GM23338 (cell line): ENCODE measurements around the gene PLAAT5. TPM values are rescaled to one million over a fixed set of nuclear protein-coding genes. Genes with fewer than 3 reads are reported as not detected.

Experiments used
- ATAC-seq: fragments of 200-7000 bp; cut with Tn5 transposase; 3 replicates; pipeline ENCODE4 v1.9.1; 2020
- DNase-seq: peaks from one replicate; pipeline ENCODE4 v3.0.0-alpha.2; 2015; ENCODE audit warnings: low spot score
- H2AFZ ChIP-seq: fragments of 200-600 bp; sonication (generic); 2 replicates; pipeline ENCODE4 v1.8.0; 2016; ENCODE audit warnings: antibody characterized with exemption, mild to moderate bottlenecking, moderate library complexity
- H3F3A ChIP-seq: fragments of 200-600 bp; sonication (generic); replicated peaks from 2 replicates; pipeline ENCODE4 v1.8.0; 2017; ENCODE audit warnings: antibody characterized with exemption, mixed run types, low read depth
- H3K27ac ChIP-seq: fragments of 200-600 bp; sonication (generic); 2 replicates; pipeline ENCODE4 v1.6.1; 2016; ENCODE audit warnings: low read depth
- H3K27me3 ChIP-seq: fragments of 200-600 bp; sonication (generic); 2 replicates; pipeline ENCODE4 v1.8.0; 2016; ENCODE audit warnings: mild to moderate bottlenecking, mixed run types, moderate library complexity; ENCODE audit not compliant: insufficient read depth
- H3K36me3 ChIP-seq: fragments of 200-600 bp; sonication (generic); 2 replicates; pipeline ENCODE4 v1.8.0; 2016; ENCODE audit warnings: mild to moderate bottlenecking; ENCODE audit not compliant: insufficient read depth
- H3K4me1 ChIP-seq: fragments of 200-600 bp; sonication (generic); 2 replicates; pipeline ENCODE4 v1.8.0; 2016; ENCODE audit warnings: mild to moderate bottlenecking, moderate library complexity; ENCODE audit not compliant: insufficient read depth
- H3K4me2 ChIP-seq: fragments of 200-600 bp; sonication (generic); 2 replicates; pipeline ENCODE4 v1.7.1; 2017; ENCODE audit warnings: mixed run types
- H3K4me3 ChIP-seq: fragments of 200-600 bp; sonication (generic); 2 replicates; pipeline ENCODE4 v1.6.1; 2016; ENCODE audit warnings: mixed run types
- H3K79me2 ChIP-seq: fragments of 200-600 bp; sonication (generic); replicated peaks from 2 replicates; pipeline ENCODE4 v1.8.0; 2017; ENCODE audit warnings: mild to moderate bottlenecking; ENCODE audit not compliant: insufficient read depth
- H3K9me2 ChIP-seq: fragments of 200-600 bp; sonication (generic); 2 replicates; pipeline ENCODE4 v1.8.0; 2017; ENCODE audit not compliant: insufficient read depth
- H4K20me1 ChIP-seq: fragments of 200-600 bp; sonication (generic); replicated peaks from 2 replicates; pipeline ENCODE4 v1.8.0; 2017; ENCODE audit warnings: mild to moderate bottlenecking; ENCODE audit not compliant: insufficient read depth
- H3K27ac Mint-ChIP-seq: 2 replicates; pipeline ENCODE4 v1.8.0; 2020; ENCODE audit warnings: inconsistent platforms, mild to moderate bottlenecking, moderate library complexity, mixed read lengths
- H3K27me3 Mint-ChIP-seq: 3 replicates; pipeline ENCODE4 v1.8.0; 2022; ENCODE audit warnings: low read depth, mild to moderate bottlenecking, moderate library complexity, mixed read lengths, inconsistent platforms; ENCODE audit not compliant: insufficient read depth, poor library complexity
- H3K36me3 Mint-ChIP-seq: 3 replicates; pipeline ENCODE4 v1.8.0; 2021; ENCODE audit warnings: low read depth, mild to moderate bottlenecking, inconsistent platforms, moderate library complexity, mixed read lengths
- H3K4me1 Mint-ChIP-seq: 3 replicates; pipeline ENCODE4 v1.8.0; 2020; ENCODE audit warnings: mild to moderate bottlenecking, inconsistent platforms, mixed read lengths
- H3K4me3 Mint-ChIP-seq: 3 replicates; pipeline ENCODE4 v1.8.0; 2021; ENCODE audit warnings: moderate library complexity, mild to moderate bottlenecking, inconsistent platforms, mixed read lengths
- H3K9me3 Mint-ChIP-seq: 3 replicates; pipeline ENCODE4 v1.8.0; 2020; ENCODE audit warnings: moderate library complexity, mild to moderate bottlenecking, inconsistent platforms, mixed read lengths
- CREB1 ChIP-seq: fragments of 250-450 bp; sonication (Bioruptor Pico); IDR thresholded peaks from 2 replicates; pipeline ENCODE4 v1.5.0; 2020; ENCODE audit warnings: low read depth, mild to moderate bottlenecking, moderate library complexity
- EZH2 ChIP-seq: fragments of 200-600 bp; sonication (generic); IDR thresholded peaks from one replicate; pipeline ENCODE4 v1.8.0; 2017; ENCODE audit warnings: antibody characterized with exemption, mild to moderate bottlenecking, low read depth; ENCODE audit not compliant: unreplicated experiment
- EZH2phosphoT487 ChIP-seq: fragments of 200-600 bp; sonication (generic); IDR thresholded peaks from one replicate; pipeline ENCODE4 v1.8.1; 2018; ENCODE audit warnings: antibody characterized with exemption; ENCODE audit not compliant: unreplicated experiment
- JUNB ChIP-seq: IDR thresholded peaks from one replicate; pipeline ENCODE4 v1.6.1; 2016; ENCODE audit warnings: antibody characterized with exemption; ENCODE audit not compliant: unreplicated experiment
- NANOG ChIP-seq: IDR thresholded peaks from 2 replicates; pipeline ENCODE4 v1.6.1; 2016; ENCODE audit warnings: antibody characterized with exemption, borderline replicate concordance
- POLR2AphosphoS5 ChIP-seq: IDR thresholded peaks from 2 replicates; pipeline ENCODE4 v1.6.1; 2016; ENCODE audit warnings: antibody characterized with exemption, low read depth
- STAT1 ChIP-seq: IDR thresholded peaks from one replicate; pipeline ENCODE4 v1.6.1; 2016; ENCODE audit warnings: antibody characterized with exemption; ENCODE audit not compliant: unreplicated experiment
- ZNF114 ChIP-seq: fragments of 250-450 bp; sonication (Bioruptor Pico); IDR thresholded peaks from 2 replicates; pipeline ENCODE4 v1.5.0; 2020; ENCODE audit warnings: mild to moderate bottlenecking, moderate library complexity
- ZNF331 ChIP-seq: fragments of 250-450 bp; sonication (Bioruptor Pico); IDR thresholded peaks from 2 replicates; pipeline ENCODE4 v1.5.0; 2020; ENCODE audit warnings: low read depth, mild to moderate bottlenecking, moderate library complexity
- polyA plus RNA-seq: library from polyadenylated mRNA; unstranded; fragments of >200 nt; fragmentation: Nextera tagmentation; extraction: Ambion mirVana; gene quantifications from 2 replicates; pipeline ENCODE4 v1.2.1, GENCODE V29; 2016
- total RNA-seq: library from RNA; depleted of rRNA; stranded (reverse); fragments of >200 nt; shearing (Covaris generic); gene quantifications from 2 replicates; pipeline ENCODE4 v1.2.3, GENCODE V29; 2014
- TF ChIP-seq, protein P1 (sequence below), 2 experiments: fragments of 200-600 bp in 1 of 2; sonication (generic) in 1 of 2; conservative IDR thresholded peaks; 2 replicates each; pipeline versions ENCODE4 v1.5.1 to v1.6.1; 2016 to 2017; ENCODE audit warnings: antibody characterized with exemption in 2 of 2, low read depth in 2 of 2, mild to moderate bottlenecking in 2 of 2, moderate library complexity in 1 of 2
- TF ChIP-seq, protein P2 (sequence below): fragments of 250-450 bp; sonication (Bioruptor Pico); IDR thresholded peaks from 2 replicates; pipeline ENCODE4 v1.5.0; 2020; ENCODE audit warnings: mild to moderate bottlenecking, moderate library complexity
- TF ChIP-seq, protein P3 (sequence below): IDR thresholded peaks from 2 replicates; pipeline ENCODE4 v1.6.1; 2016; ENCODE audit warnings: antibody characterized with exemption
- TF ChIP-seq, protein P4 (sequence below): IDR thresholded peaks from one replicate; pipeline ENCODE4 v1.6.1; 2018; ENCODE audit warnings: antibody characterized with exemption; ENCODE audit not compliant: unreplicated experiment

PLAAT5 gene
- total and polyA plus RNA-seq, 2 experiments from 2014 or later = 7.7 to 11.6 TPM

DNA sequence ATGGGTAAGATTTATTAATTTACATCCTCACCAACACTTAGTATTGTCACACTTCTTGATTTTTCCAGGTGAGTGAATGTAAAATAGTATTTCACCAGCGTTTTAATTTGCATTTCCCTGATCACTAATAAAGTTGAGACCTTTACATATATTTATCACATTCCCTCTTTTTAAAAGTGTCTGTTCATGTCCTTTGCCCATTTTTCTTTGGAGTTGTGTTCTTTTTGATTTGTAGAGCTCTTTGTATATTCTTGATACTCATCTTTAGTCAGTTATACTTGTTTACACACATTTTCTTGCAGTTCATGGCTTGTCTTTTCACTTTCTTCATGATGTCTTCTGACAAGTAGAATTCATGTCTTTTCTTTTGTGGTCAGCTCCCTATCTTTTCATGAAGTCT lies 2.2 kb upstream of the PLAAT5 start:
- Histone ChIP-seq H3K4me1 (peaks cover 35% of the 10 kb centered on the region), H3K36me3 (no peaks in the 10 kb centered on the region), H3F3A (peaks cover 13% of the 10 kb centered on the region; the same call in 1 of the 2 replicates), H3K9me2 (peaks cover 2% of the 10 kb centered on the region; the same call in 1 of the 2 replicates), H3K27me3 (peaks cover 7% of the 10 kb centered on the region; the same call in 1 of the 2 replicates), H3K4me2 (no peak overlapping the region), H3K4me3 (no peak overlapping the region), H3K79me2 (no peaks in the 10 kb centered on the region), H2AFZ (no peak overlapping the region), H4K20me1 (no peaks in the 10 kb centered on the region), H3K27ac (no peak overlapping the region)
- peaks cover 13% of the 10 kb centered on the region for H3K36me3 Mint-ChIP-seq
- no peak overlapping the region for H3K27ac Mint-ChIP-seq
- no peak for TF ChIP-seq EZH2
- no peak for TF ChIP-seq CREB1 (CRISPR knock-in tag)
- no peak for TF ChIP-seq NANOG
- TF ChIP-seq STAT1 = no peak
- TF ChIP-seq, protein P1, sequence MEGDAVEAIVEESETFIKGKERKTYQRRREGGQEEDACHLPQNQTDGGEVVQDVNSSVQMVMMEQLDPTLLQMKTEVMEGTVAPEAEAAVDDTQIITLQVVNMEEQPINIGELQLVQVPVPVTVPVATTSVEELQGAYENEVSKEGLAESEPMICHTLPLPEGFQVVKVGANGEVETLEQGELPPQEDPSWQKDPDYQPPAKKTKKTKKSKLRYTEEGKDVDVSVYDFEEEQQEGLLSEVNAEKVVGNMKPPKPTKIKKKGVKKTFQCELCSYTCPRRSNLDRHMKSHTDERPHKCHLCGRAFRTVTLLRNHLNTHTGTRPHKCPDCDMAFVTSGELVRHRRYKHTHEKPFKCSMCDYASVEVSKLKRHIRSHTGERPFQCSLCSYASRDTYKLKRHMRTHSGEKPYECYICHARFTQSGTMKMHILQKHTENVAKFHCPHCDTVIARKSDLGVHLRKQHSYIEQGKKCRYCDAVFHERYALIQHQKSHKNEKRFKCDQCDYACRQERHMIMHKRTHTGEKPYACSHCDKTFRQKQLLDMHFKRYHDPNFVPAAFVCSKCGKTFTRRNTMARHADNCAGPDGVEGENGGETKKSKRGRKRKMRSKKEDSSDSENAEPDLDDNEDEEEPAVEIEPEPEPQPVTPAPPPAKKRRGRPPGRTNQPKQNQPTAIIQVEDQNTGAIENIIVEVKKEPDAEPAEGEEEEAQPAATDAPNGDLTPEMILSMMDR (conservative IDR thresholded peaks at IDR 0.05; ENCODE audit: low read depth in 2 of 2) = no peak
- no peak for TF ChIP-seq POLR2AphosphoS5
- no peak for TF ChIP-seq JUNB
- no peak for TF ChIP-seq ZNF114
- TF ChIP-seq, protein P2, sequence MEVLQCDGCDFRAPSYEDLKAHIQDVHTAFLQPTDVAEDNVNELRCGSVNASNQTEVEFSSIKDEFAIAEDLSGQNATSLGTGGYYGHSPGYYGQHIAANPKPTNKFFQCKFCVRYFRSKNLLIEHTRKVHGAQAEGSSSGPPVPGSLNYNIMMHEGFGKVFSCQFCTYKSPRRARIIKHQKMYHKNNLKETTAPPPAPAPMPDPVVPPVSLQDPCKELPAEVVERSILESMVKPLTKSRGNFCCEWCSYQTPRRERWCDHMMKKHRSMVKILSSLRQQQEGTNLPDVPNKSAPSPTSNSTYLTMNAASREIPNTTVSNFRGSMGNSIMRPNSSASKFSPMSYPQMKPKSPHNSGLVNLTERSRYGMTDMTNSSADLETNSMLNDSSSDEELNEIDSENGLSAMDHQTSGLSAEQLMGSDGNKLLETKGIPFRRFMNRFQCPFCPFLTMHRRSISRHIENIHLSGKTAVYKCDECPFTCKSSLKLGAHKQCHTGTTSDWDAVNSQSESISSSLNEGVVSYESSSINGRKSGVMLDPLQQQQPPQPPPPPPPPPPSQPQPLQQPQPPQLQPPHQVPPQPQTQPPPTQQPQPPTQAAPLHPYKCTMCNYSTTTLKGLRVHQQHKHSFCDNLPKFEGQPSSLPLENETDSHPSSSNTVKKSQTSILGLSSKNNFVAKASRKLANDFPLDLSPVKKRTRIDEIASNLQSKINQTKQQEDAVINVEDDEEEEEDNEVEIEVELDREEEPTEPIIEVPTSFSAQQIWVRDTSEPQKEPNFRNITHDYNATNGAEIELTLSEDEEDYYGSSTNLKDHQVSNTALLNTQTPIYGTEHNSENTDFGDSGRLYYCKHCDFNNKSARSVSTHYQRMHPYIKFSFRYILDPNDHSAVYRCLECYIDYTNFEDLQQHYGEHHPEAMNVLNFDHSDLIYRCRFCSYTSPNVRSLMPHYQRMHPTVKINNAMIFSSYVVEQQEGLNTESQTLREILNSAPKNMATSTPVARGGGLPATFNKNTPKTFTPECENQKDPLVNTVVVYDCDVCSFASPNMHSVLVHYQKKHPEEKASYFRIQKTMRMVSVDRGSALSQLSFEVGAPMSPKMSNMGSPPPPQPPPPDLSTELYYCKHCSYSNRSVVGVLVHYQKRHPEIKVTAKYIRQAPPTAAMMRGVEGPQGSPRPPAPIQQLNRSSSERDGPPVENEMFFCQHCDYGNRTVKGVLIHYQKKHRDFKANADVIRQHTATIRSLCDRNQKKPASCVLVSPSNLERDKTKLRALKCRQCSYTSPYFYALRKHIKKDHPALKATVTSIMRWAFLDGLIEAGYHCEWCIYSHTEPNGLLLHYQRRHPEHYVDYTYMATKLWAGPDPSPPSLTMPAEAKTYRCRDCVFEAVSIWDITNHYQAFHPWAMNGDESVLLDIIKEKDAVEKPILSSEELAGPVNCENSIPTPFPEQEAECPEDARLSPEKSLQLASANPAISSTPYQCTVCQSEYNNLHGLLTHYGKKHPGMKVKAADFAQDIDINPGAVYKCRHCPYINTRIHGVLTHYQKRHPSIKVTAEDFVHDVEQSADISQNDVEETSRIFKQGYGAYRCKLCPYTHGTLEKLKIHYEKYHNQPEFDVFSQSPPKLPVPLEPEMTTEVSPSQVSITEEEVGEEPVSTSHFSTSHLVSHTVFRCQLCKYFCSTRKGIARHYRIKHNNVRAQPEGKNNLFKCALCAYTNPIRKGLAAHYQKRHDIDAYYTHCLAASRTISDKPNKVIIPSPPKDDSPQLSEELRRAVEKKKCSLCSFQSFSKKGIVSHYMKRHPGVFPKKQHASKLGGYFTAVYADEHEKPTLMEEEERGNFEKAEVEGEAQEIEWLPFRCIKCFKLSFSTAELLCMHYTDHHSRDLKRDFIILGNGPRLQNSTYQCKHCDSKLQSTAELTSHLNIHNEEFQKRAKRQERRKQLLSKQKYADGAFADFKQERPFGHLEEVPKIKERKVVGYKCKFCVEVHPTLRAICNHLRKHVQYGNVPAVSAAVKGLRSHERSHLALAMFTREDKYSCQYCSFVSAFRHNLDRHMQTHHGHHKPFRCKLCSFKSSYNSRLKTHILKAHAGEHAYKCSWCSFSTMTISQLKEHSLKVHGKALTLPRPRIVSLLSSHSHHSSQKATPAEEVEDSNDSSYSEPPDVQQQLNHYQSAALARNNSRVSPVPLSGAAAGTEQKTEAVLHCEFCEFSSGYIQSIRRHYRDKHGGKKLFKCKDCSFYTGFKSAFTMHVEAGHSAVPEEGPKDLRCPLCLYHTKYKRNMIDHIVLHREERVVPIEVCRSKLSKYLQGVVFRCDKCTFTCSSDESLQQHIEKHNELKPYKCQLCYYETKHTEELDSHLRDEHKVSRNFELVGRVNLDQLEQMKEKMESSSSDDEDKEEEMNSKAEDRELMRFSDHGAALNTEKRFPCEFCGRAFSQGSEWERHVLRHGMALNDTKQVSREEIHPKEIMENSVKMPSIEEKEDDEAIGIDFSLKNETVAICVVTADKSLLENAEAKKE (CRISPR knock-in tag) = no peak
- TF ChIP-seq, protein P3, sequence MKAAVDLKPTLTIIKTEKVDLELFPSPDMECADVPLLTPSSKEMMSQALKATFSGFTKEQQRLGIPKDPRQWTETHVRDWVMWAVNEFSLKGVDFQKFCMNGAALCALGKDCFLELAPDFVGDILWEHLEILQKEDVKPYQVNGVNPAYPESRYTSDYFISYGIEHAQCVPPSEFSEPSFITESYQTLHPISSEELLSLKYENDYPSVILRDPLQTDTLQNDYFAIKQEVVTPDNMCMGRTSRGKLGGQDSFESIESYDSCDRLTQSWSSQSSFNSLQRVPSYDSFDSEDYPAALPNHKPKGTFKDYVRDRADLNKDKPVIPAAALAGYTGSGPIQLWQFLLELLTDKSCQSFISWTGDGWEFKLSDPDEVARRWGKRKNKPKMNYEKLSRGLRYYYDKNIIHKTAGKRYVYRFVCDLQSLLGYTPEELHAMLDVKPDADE = no peak
- TF ChIP-seq, protein P4, sequence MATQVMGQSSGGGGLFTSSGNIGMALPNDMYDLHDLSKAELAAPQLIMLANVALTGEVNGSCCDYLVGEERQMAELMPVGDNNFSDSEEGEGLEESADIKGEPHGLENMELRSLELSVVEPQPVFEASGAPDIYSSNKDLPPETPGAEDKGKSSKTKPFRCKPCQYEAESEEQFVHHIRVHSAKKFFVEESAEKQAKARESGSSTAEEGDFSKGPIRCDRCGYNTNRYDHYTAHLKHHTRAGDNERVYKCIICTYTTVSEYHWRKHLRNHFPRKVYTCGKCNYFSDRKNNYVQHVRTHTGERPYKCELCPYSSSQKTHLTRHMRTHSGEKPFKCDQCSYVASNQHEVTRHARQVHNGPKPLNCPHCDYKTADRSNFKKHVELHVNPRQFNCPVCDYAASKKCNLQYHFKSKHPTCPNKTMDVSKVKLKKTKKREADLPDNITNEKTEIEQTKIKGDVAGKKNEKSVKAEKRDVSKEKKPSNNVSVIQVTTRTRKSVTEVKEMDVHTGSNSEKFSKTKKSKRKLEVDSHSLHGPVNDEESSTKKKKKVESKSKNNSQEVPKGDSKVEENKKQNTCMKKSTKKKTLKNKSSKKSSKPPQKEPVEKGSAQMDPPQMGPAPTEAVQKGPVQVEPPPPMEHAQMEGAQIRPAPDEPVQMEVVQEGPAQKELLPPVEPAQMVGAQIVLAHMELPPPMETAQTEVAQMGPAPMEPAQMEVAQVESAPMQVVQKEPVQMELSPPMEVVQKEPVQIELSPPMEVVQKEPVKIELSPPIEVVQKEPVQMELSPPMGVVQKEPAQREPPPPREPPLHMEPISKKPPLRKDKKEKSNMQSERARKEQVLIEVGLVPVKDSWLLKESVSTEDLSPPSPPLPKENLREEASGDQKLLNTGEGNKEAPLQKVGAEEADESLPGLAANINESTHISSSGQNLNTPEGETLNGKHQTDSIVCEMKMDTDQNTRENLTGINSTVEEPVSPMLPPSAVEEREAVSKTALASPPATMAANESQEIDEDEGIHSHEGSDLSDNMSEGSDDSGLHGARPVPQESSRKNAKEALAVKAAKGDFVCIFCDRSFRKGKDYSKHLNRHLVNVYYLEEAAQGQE = no peak
- no peak for TF ChIP-seq EZH2phosphoT487
- TF ChIP-seq ZNF331 = no peak
- no peak for DNase-seq
- H3K4me1 Mint-ChIP-seq = peaks cover 17% of the 10 kb centered on the region
- H3K9me3 Mint-ChIP-seq = peaks cover 14% of the 10 kb centered on the region; the same call in 2 of the 3 replicates
- H3K4me3 Mint-ChIP-seq = no peak overlapping the region
- H3K27me3 Mint-ChIP-seq = peaks cover 24% of the 10 kb centered on the region
- ATAC-seq = no peak
